C1 segment of cervical spinal cord (tissue), 14 donors: ENCODE data around the gene RNF14.
"Not testable (repeated sequence)": the region's sequence is repeated elsewhere in the genome, so short reads cannot be mapped to it uniquely, and the experiment has no call there.

Source experiments
- DNase-seq, 14 donors: peaks; one replicate each; lab custom pipeline; 2025; lab: John Stamatoyannopoulos, UW

RNF14 gene

GRCh38 chr5:142013734-142014521 is 45.0 kb downstream of the RNF14 start:
- peak in 3 of 14 donors; percentile 8 to 40 (median 33) for DNase-seq

DNA sequence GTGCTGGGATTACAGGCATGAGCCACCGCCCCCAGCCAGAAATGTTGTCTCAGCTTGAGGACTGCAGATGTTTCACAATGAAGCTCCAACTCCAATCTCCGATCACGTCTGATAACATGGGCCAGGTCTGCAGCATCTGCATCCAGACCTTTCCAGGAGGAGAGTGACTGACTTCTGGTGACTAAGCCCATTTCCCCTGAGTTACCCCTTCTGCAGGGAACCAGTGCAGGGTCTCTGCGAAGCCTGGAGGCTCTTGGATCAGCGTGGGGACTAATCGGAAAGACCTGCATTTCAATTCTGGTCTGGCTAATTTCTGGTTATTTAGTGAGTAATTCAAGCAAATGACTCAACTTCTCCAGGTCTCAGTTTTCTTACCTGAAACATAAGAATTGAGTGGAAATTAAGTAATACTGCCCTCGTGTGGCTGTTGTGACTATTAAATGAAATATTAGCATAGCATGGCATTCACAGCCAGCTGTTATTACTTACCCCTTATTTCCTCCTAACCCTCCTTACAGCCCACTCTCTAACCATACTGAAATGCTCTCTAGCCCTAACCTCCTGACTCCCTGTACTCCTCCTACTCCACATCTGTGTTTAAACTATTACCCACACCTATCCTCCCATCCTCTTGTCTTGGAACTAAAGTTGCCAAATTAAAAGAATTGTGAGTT is 46.1 kb downstream of the RNF14 start:
- DNase-seq = peak in 2 of 14 donors; percentile 25 to 30

DNA sequence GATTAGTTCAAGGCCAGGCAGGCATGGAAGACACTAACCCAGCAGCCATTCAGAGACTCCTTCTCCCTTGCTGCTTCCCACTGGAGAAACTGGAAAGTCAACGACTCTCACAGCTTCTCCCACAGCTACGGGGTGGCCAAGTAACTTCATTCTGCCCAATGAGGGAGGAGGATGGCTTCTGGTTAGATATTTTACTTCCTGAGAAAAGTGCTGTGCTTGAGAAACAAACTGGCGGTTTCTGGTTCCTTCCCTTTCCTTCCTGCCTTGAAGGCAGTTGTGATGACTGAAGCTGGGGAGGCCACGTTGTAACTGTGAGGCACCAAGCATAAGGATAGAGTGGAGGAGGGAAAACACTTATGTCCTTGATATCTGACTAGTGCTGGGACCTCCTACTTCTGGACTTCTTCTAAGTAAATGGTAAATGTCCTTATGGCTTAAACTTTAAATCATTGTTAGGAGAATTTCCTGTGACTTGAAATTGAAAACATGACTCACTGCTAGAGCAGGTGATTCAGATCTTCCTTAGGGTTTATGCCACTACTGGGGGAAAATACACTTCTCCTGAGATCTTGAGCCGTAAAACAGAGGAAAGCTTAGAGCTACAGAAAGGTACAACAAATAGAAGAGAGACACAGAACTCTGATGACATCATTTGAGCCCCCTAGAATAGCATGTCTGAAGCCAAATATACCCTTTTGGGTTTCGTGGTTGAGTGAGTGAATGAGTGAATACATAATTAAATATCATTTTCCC is 47.1 kb downstream of the RNF14 start:
- no peak for DNase-seq

- no peak for DNase-seq
Measured at GRCh38 chr5:142016556-142016955, 47.7 kb downstream of the RNF14 start.

GRCh38 chr5:142017832-142018427 is 49.0 kb downstream of the RNF14 start:
- DNase-seq = no peak

DNA sequence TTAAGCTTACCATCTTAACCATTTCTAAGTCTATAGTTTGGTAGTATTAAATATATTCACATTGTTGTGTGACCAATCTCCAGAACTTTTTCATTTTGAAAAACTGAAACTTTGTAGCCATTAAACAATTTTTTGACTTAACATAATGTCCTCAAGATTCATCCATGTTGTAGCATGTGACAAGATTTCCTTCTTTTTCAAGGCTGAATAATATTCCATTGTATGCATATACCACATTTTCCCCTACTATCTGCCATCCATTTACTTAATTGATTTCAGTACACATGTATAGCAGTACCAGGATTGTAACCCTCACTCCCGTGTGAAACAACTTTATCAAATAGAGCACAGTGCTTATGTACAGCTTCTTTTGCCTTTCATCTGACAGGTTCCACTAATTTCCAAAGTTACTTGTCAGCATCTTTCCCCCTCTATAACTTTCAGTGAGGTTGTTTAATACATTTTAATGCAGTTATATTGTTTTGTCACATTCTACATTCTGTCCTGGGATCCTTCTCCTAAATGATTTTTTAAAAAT is 51.3 kb downstream of the RNF14 start:
- DNase-seq = no peak

DNA sequence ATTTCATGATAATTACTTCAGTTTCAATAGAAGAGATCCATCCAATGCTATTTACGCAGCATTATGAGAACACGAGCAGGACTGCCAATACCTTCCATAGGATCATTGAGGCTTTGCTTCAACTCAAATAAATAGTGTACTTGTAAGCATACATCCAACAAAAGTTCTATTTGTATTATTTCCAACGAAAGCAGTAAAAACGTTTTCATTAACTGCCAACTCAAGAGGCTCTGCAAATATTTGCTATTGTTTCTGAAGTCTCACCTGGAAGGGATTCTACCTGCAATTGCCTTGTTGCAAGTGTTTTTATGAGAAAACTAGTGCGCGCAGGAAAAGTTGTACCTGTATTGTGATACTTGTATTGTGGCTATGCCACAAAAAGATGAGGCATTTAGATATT is 54.9 kb downstream of the RNF14 start:
- no peak for DNase-seq

GRCh38 chr5:142024771-142025304 is 55.9 kb downstream of the RNF14 start:
- peak; percentile 48 to 90 (median 81) for DNase-seq

DNA sequence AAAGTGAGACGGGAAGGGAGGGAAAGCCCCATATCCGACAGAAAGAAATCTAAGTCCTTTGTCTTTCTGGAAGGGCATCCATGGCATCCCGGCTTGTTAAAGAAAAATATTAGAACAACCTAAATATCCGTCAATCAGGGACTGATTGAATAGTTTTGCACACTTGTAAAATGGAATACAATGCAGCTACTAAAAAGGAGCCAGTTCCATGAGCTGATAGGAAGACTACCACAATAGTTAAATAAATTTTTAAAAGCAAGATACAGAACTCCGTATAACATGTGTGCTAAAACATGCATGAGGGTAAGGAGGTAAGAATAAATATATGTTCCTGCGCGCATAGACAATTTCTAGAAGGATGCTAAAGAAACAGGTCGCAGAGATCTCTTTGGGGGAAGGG is 56.7 kb downstream of the RNF14 start:
- no peak for DNase-seq

DNA sequence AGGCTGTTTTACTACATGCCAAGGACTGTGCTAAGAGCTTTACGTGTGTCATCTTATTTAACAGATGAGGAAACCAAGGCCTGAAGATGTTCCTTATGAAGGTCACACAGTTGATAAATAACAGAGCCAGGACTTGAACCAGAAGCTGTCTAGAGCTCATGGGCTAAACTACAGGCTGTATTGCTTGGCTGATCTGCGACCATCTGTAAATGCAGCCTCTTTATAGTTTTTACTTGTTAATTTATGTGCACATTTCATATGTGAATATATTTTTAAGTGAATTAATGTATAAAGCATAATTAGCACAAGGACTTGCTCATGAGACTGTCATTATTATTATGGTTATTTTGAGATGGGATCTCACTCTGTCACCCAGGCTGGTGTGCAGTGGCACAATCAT is 63.2 kb downstream of the RNF14 start:
- no peak for DNase-seq

DNA sequence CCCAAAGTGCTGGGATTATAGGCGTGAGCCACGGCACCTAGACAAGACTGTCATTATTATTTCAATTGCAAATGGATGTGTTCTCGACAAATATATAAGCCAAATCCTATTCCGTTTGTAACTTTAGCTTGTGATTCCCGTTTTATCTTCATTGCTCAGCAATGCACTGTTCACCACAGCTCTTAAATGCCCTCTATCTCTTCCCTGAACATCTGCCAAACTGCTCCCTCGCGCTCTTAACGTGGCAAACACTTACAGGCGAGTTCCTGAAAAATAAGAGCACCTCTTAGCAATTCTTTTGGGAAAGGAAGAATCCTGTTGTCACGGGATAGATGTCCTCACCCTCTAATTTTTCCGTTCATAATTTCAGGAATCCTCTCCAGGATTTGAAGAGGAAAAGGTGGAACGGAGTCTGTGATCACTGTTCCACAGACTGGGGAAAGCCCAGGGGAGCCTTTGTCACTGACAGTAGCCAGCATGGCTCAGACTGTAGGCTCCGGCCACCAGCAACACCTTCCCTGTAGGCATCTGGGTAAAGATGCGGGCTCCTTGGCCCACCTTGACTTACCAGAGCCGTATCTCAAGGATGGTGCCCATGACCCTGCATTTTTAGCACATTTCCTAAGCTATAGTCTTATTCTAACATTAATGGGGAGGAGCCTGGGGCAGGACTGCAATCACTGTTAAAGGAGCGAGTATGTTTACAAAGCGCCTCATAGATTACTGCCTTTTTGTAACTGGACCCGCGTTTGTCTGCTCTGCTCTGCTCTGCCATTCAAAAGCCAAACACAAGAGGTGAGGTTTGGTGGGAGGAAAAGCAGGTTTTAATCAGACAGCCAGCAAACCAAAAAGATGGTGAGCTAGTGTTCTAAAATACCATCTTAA is 64.1 kb downstream of the RNF14 start:
- no peak for DNase-seq

- DNase-seq = not testable (repeated sequence)
Measured at GRCh38 chr5:142033632-142034567, 65.0 kb downstream of the RNF14 start.

GRCh38 chr5:142034994-142035393 is 66.1 kb downstream of the RNF14 start:
- DNase-seq = no peak

- no peak for DNase-seq
Measured at GRCh38 chr5:142036918-142037317, 68.0 kb downstream of the RNF14 start.

GRCh38 chr5:142037599-142037998 is 68.7 kb downstream of the RNF14 start:
- DNase-seq = not testable (repeated sequence)

DNA sequence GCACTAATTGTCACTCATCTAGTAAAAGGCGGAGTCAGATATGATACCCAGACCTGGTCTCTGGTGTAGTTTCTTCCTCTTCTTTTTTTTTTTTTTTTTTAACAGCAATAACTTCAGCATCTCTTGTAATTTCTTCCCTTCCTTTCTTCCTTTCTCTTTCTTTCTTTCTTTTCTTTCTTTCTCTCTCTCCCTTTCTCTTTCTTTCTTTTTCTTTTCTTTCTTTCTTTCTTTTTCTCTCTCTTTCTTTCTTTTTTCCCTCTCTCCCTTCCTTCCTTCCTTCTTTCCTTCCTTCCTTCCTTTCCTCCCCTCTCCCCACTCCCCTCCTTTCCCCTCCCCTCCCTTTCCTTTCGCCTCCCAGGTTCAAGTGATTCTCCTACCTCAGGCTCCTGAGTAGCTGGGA is 69.8 kb downstream of the RNF14 start:
- DNase-seq = no peak
